ENCODE measurements around the gene LCNL1. TPM values are rescaled to one million over a fixed set of nuclear protein-coding genes. Genes with fewer than 3 reads are reported as not detected.

The LCNL1 gene
- total and polyA plus RNA-seq, 10 of the 15 experiments (the other 5 are each of a cell fraction or from before 2014, with no cell fraction given): not detected

GRCh38 chr9:136983656-136984314, 992 bp downstream of the LCNL1 start (continued):
- no peak for TF ChIP-seq JUND (IDR thresholded peaks at IDR 0.05; ENCODE audit: low read depth, low read length)
- TF ChIP-seq ASH2L (IDR thresholded peaks at IDR 0.05; ENCODE audit: borderline replicate concordance, low read depth): no peak
- no peak for TF ChIP-seq PAX8 (IDR thresholded peaks at IDR 0.05)
- no peak for TF ChIP-seq ZBTB33 (IDR thresholded peaks at IDR 0.05)

GRCh38 chr9:136984464-136985026, 1.8 kb downstream of the LCNL1 start:
- ChIA-PET CTCF (no interaction called here), SMC1A (ENCODE audit: uncharacterized antibody, unreplicated experiment) (no interaction called here), RAD21 (ENCODE audit: unreplicated experiment) (no interaction called here), POLR2A (interaction anchor here (0.7 kb wide), 1 partner anchor 175 kb away, joined by 5 read pairs; no protein-coding TSS in a partner anchor)
- in situ Hi-C loops (cut with MboI) (no loop called here), intact Hi-C loops (cut with micrococcal nuclease; ENCODE audit: unreplicated experiment) (no loop called here)
- Histone ChIP-seq H3K9ac (ENCODE audit: control insufficient read depth, insufficient read depth, low read length) (no peak overlapping the region), H3K36me3 (ENCODE audit: control insufficient read depth in 2 of 2, insufficient read depth in 2 of 2, low read length in 1 of 2) (no peaks in the 10 kb centered on the region), H3K9me3 (replicated peaks; ENCODE audit: control insufficient read depth, insufficient read depth, low read length) (no peaks in the 10 kb centered on the region), H3K27me3 (replicated peaks in 1 of 2; ENCODE audit: control insufficient read depth in 2 of 2, insufficient read depth in 2 of 2, low read length in 1 of 2) (peaks cover 5 to 6% of the 10 kb centered on the region in 2 experiments), H3K4me2 (ENCODE audit: control insufficient read depth, insufficient read depth) (no peak overlapping the region), H3K79me2 (ENCODE audit: control insufficient read depth, insufficient read depth, low read length) (no peaks in the 10 kb centered on the region), H2AFZ (ENCODE audit: control insufficient read depth, low read depth, low read length) (no peak overlapping the region), H3K4me1 (ENCODE audit: control insufficient read depth, insufficient read depth, low read length) (no peaks in the 10 kb centered on the region), H3K4me3 (no peak overlapping the region), H4K20me1 (ENCODE audit: control insufficient read depth, insufficient read depth) (peaks cover 3% of the 10 kb centered on the region; the same call in 1 of the 2 replicates), H3K27ac (ENCODE audit: control insufficient read depth, insufficient read depth) (no peak overlapping the region)
- DNase-seq (ENCODE audit: low read depth, low spot score) (no peak), FAIRE-seq (no peak), ATAC-seq (no peak)
- BruUV-seq (replicated peaks): no TSS peak
- WGBS (ENCODE audit: insufficient coverage, insufficient replicate concordance, low lambda C conversion rate, missing lambda C conversion rate): 64% methylated on average over 24 of the region's 29 CpGs
- TF ChIP-seq ZBTB11 (CRISPR knock-in tag; IDR thresholded peaks at IDR 0.05): no peak
- TF ChIP-seq SUPT20H (IDR thresholded peaks at IDR 0.05; ENCODE audit: borderline replicate concordance, control insufficient read depth, low read depth, low read length): no peak
- TF ChIP-seq ZNF274 (IDR thresholded peaks at IDR 0.05; ENCODE audit: insufficient read depth, insufficient read length): no peak
- TF ChIP-seq TBL1XR1 (IDR thresholded peaks at IDR 0.05; ENCODE audit: low read depth, low read length): no peak
- TF ChIP-seq POLR2AphosphoS5 (IDR thresholded peaks at IDR 0.05; ENCODE audit: low read length): no peak
- TF ChIP-seq ATF7 (IDR thresholded peaks at IDR 0.05; ENCODE audit: low read depth): no peak
- TF ChIP-seq RCOR1 (conservative IDR thresholded peaks at IDR 0.05; ENCODE audit: low read depth, low read length): no peak
- TF ChIP-seq USF1 (IDR thresholded peaks at IDR 0.05; ENCODE audit: borderline replicate concordance, extremely low read length, insufficient read depth, low read depth, low read length): no peak
- TF ChIP-seq IKZF2 (IDR thresholded peaks at IDR 0.05): no peak
- no peak for TF ChIP-seq POLR2A (IDR thresholded peaks at IDR 0.05; ENCODE audit: low read depth, low read length)
- no peak for TF ChIP-seq RELA (IDR thresholded peaks at IDR 0.05; ENCODE audit: borderline replicate concordance, partially characterized antibody)
- no peak for TF ChIP-seq TCF12 (IDR thresholded peaks at IDR 0.05; ENCODE audit: low read depth, low read length)
